Hematopoietic multipotent progenitor cell treated with erythropoietin and hydrocortisone succinate and interleukin-3 and kit ligand, for 8 days (in vitro differentiated cells): Measurements from ENCODE around the gene DPY19L2.

Experiments
- DNase-seq: peaks from one replicate; pipeline ENCODE4 v3.0.0-alpha.2; 2015

The DPY19L2 gene

DNA sequence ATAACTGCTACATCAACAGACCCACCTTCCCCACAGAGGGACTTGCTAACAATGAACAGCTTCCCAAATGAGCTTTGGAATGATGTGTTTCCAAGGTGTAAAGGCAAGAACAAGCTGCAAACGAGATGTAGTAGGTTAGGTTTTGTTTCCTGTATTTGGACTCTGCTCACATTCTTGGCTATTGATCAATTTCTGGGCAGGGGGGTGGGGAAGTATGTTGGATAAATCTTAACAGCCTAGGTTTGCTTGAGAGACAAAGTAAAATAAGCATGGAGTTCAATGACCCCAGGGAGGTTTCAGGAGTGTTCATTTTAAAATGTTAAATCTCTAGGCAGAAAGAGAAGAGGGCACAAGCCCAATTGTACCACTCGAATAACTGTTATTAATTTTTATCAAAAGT, 146.6 kb downstream of the DPY19L2 start:
- no peak for DNase-seq
